HG03095 (cell line): ENCODE data around the gene NUB1.

Source experiments
- ATAC-seq: cut with Tn5 transposase; IDR thresholded peaks from one replicate; pipeline ENCODE4 v1.9.1; 2021; ENCODE audit warnings: moderate library complexity; ENCODE audit not compliant: unreplicated experiment

Gene NUB1

DNA sequence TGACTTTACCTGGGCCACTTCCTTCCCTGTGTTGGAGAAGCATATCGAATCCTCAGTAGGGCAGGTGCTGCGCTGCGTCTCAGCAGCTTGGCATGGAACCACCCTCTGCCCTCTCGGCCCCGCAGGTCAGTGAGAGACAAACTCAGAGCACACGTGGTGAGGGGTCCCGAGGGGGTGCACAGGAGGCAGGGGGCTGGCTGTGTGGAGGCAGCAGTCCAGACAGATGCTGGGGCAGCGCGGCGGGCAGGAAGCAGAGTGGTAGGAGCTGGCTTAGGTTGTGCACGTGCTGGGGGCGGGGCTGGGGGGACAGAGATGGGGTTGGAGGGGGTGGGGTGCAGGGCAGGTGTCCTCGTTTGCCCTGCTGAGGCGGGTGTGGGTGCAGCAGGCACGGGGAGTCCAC is 33.1 kb downstream of the NUB1 start:
- ATAC-seq = no peak

DNA sequence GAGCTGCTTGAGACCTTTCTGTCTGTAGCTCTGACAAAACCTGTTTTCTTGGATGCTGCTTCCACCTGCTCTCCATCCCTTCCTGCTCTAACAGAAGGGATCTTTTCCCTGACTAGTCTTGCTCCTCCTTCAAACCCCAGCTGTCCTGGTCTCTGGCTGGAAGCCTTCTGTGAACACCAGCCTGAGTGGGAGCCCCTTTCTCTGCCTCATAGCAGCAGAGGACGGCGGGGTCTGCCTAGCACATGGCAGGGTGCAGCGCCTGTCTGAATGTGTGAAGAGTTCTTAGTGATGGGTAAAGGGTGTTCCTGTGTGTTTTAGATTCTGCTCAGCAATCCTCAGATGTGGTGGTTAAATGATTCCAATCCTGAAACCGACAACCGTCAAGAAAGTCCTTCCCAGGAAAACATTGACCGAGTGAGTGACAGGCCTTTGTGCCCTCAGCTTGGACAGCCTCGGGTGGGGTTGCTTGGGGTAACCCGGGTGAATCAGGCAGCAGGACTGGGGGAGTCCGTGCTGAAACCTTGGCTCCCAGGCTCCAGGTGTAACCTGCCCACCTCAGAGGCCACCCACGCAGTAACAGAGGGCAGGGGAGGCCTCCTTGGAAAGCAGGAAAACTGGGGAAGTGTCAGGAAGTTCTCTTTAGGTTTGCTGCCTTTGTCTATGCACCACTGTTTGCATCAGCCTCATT is 34.1 kb downstream of the NUB1 start:
- ATAC-seq = no peak

DNA sequence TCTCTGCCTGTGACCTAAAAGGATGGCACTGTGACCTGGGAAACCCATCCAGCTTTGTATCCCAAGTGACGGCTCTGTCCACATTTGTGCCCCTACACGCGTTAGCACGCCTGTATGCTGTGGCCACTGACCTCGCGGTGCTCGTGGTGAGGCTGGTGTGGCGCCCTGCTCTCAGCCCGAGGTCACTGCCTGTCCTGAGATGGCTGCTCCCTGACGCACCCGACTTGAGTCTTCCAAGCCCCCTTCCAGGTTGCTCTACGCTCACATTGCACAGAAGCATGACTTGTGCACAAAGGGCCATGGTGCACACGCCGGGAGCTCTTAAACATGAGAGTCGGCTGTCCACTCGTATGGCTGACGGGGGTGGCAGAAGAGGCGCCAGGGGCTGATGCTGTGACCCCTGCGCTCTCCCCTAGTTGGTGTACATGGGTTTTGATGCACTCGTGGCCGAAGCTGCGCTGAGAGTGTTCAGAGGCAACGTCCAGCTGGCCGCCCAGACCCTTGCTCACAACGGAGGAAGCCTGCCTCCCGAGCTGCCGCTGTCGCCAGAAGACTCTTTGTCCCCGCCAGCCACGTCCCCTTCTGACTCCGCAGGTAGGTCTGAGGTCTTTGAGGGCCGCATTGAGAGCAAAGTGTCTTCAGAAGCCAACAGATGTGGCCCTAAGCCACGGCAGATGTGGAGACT is 34.7 kb downstream of the NUB1 start:
- no peak for ATAC-seq

DNA sequence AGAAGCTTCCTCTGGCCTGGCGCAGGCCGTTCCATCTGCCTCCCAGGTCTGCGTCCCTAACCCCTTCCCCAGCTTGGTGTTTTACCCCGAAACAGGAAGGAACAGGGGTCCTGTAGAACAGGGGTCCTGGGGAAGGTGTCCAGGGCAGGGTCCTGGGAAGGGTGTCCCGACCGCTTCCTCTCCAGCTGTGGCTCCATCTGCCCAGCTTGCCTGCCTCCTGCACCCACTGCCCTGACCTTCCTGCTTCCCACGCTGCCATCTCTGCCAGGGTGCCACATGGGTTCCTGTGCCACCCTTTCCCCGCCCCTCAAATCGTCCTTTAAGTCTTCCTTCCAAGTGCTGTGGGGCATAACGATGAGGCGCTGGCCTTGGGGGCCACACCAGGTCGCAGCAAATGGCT is 35.8 kb downstream of the NUB1 start:
- no peak for ATAC-seq

DNA sequence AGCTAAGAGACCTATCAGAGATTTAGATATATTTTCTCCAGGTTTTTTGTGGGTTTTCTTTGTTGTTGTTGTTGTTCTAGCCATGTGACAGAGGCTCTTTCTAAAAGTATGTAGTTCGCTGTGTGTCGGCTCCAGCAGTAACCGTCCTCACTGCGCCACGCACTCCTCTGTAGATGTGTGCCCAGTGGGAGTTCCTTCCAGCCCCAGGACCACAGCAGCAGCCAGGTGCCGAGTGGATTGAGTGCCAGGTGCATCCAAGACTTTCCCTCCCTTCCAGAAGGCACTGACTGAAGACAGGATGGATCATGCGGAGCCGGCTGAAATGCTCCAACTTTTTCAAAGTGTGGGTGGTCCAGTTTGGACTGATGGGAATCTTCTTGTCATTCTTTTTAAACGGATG is 36.4 kb downstream of the NUB1 start:
- ATAC-seq = no peak

DNA sequence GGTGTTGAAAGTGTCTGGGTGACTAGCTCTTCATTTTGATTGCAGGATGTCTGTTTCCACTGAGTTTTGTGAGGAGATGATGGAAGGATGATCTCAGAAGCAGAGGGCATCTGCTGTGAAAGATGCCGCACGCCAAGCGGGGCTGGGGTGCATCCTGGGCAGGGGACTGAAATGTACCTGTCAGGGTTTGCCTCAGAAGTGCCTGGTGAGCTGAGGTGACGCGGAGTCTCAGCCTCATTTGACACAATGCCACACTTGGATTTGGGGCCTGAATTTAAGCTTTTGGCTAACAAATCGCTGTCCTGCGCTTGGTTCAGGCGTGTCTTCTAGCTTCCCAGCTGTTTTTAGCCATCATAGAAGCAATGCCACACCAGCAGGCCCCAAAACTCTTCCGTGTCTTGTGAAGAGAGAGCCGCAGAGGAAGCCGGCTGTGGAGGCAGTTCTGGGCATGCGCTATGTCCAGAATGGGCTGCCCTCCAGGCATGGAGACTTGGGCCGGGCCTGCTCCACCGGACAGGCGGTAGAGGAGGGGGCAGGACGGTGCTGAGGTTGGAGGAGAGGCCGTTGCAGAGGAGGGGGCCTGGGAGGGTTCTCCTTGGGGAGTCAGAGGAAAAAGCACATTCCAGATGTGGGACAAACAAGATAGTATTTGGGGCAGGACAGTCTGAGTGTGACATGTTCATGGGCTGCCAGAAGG is 37.0 kb downstream of the NUB1 start:
- ATAC-seq = no peak

DNA sequence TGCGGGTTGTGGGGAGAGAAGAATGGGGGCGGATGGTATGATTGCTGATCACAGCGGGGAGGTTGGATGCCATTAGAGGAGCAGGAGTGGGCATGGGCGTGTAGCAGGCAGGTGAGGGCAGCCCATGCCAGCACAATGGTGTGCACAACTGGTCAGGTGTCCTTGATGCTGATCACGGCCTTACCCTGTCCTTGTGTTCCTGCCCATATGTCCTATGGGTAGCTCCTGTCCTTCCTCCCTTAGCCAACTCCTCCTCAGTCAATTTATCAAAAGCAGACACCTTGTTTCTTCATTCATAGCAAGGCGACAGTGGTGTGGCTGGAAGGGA is 37.5 kb downstream of the NUB1 start:
- ATAC-seq = no peak

DNA sequence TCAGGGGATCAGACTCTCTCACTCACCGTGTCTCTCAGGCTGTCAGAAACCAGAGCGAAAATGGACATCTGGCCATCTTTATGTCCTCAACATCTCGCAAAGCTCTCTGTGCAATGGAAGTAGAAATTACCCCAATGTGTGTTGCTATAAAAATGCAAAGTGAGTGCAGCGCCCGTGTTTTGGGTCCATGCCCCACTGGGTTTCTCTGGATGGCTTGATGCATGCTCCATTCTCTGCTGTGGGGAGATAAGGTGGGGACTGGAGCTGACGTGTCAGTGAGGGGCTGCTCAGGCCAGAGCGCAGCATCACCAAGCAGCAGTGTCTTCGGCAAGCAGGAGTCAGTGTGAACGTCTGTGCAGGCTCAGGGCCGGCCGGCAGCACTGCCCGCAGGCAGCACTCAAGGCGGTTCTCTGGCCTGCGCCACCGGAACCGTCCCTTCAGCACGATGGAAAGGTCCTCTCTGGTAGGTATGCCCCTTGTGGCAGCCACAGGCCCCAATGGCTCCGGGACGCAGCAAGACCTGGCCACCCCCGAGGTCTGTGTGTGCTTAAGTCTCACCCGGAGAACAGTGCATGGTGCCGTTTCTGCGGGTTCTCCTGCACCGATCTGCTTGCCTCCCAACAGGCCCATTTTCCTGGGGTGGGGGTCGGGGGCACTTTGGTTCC is 38.1 kb downstream of the NUB1 start:
- no peak for ATAC-seq

DNA sequence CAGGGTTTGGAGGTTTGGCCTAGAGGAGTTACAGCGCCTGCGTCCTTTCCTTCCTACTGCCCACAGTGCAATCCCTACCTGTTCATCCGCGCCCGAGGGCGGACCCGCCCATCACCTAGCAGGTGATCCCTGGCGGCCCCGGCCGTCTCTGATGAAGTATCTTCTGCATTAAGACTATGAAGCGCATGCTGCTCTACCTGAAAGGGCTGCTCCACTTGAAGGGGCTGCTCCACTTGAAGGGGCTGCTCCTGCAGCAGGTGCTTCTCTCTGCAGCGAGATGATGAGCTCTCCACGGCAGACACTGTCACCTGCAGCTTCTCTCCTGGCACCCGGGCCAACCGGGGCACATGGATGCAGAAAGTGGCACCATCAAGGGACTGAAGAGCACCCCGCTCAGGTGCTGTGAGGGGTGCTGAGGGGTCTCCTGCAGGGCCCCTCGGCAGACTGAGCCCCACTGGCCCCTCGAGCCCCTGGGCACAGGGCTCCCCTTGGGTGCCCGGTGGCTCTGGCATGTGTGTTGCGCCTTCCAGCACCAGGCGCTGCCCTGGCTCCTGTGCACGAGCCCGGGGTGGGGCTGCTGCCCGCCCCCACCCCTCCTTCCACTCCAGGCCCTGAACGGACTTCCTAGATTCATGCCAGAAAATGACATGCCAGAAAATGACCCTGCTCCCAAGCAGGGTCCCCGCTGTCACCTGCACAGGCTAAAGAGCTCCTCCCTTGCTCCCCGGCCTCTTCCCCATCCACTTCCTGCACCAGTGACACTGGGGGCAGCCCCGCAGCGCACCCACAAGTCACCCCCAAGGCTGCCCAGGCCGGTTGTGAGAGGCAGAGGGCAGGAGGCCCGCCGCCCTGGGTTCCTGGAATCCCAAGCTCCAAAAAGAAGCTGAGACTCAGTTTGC is 38.8 kb downstream of the NUB1 start:
- ATAC-seq = no peak

DNA sequence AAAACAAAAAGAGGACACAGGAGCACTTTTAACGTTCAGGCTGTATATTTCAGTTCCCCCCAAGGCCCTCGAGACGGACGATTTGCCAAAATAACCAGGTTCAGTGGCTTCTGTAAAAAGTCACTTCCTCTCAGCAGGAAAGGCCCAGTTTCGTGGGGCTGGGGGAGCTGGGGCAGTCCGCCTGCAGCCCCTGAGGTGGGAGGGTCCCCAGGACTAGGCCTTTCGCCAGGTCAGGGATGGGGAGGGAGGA is 39.4 kb downstream of the NUB1 start:
- no peak for ATAC-seq

DNA sequence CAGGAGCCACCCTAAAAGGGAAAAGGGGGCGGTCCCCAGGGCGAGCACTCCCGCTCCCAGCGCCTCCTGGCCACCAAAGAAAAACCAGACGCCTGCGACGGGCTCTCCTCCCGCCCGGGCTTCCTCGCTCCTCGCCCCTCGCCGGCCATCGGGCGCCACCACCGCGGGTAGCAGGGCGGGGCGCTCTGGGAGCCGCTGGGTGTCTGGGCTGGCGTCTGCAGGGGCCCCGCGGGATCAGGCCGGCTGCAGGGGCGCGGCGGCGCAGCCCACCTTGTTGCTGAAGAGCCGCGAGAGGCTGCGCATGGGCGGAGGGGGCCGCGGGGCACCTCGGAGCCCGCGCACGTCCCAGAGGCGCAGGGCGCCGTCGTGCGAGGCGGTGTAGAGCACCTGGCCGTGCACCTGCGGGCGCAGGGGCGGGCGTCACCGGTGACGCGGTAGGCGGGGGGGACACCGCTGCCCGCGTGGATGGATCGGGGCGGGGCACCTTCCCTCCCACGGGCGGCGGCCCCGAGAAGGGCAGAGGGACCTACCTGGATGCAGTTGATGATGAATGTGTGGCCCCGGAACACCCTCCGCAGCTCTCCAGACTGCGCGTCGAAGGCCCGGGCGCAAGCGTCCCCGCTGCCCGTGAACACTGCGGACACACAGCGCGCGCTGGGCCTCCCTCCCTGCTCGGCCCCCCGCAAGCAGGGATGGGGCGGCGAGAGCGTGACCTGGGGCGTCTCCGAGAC is 39.9 kb downstream of the NUB1 start:
- no peak for ATAC-seq

DNA sequence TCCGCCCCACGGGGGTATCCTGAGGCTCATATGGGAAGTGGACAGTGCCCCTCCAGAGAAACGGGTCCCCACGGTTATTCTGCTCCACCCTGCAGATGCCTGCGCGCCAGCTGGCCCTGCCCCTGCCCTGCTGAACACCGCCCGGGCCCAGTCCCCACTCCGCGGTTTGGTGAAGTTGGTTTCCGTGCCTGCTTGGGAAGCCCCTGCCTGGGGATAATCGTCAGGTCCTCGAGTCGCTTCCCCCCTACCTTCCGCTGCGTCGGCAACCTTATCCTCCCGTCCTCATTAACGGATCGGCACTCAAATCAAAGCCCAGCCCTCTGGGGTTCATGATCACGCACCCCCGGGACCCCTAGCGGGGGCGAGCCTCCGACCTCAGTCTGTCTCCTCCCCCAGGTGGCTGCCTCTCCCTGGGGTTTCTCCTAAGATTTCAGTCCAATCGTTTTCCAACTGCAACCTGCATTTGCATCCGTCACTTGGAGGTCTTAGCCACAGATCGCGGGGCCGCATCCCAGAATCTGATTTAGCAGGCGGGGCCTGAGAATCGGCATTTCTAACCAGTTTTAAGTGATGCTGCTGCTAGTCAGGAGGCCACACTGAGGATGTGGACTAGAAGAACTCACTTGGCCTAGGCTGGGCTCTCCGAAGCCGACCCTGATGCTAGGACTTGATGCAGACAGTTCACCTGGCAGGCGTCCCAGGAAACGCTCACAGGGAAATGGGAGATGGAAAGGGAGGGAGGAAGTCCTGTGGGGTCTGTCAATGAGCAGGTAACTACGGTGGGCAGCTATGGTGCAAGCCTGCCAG is 40.7 kb downstream of the NUB1 start:
- ATAC-seq = no peak

DNA sequence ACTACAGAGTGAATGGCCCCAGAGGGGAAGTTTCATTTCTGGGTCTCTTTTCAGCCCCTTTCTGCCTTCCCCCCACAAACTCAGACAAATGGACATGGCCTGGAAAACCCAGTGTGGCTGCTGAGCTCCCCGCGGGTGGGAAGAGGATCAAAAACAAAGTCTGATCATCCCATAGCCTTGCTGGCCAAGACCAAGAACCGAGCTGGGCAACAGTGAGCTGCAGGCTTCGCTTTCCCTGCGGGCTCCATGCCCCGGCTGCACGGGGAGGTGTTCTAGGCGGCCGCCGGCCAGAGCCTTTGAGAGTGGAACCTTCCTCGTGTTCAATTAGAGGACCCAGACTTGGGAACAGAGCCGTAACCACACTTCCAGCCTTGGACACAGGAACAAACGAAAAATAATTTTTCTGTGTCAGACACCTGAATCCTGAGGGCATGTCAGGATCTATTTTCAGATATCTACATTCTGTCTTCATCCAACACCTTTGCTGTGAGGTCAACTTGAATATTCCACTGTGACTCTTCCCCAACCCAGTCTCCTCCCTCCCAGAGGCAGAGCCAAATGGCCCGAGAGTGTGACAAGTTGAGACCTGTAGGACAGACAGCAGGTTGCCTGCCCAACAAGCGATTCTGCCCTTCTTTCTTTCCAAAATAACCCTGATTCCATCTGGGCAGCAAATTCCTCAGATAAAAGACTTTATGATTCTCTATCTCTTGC is 42.2 kb downstream of the NUB1 start:
- ATAC-seq = no peak

DNA sequence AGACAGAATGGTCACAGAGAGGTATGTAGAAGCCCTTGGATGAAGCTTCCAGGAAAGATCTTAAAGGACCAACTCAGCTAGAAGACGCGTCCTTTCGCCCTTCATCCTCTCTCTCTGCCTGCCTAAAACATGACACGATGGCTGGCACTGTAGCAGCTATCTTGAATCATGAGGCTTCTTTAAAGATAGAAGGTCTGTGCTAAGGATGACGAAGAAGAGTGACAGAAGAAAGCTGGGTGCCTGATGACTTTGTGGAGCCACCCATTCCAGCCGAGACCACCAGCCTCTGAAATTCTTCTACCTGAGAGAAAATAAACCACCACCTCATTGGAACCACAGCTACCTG is 42.7 kb downstream of the NUB1 start:
- no peak for ATAC-seq

DNA sequence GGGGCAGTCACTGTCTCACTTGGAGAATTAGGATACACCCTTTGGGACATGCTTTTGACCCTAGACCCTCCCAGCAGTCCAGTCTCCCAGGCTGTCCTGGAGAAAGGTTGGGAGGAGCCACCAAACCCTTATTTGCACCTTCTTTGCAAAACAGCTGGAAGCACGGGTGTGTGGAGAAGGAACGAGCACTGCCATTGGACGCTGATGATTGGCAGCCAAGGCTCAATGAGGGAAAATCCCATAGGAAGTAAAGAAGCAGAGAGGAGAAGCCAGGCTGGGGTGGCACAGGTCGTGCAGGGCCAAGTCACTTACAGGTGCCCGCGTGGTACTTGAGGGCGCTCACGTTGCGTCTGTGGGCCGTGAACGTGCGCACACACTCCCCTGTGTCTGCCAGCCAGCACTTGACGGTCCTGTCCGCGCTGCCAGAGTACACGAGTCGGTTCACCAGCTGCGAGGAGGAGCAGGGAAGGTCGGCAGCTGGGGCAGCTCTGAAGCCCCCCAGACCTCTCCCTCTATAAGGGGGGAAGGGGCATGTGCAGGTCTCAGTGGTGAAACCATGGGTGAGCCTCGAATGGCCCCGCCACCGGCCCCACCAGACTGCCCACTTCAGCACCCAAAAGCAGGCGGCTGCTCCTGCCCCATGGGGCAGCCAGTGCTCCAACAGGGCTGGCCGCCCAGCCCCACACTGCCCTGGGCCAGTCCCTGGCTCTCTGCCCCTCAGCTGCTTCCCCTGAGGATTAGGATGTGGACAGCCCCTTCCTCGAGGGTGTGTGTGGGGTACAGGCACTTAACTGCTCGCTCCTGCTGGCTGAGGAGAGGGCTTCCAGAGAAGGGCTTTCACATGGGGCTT is 43.4 kb downstream of the NUB1 start:
- ATAC-seq = no peak

DNA sequence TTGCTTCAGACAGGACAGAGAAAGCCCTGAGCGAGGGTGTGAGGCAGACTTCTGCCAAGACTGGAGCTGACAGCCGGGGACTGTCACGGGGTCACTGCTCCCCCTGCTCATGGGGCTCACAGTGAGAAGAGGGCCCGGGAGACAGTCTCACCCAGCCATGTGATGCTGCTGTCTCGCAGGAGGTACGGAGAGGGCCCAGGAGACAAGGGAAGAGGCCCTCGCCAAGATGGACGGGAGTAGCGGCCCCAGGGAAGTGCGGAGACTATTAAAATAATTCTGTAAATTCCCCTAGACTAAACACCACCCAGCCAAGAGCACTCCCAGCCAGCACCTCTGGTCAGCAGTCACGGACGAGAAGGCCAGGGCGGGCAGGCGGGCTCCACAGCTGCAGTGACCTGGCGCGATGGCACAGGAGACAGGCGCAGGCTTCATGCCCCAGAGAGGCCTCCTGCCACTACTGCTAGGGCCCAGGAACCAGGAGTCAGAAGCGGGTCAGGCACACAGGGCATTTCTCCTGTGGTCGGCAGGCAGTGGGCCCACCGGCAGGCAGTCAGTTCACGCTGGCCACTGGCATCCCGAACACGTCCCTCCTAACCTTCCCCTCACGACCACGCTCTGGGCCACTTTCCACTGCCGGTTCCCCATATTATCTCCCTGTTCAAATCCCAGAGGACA is 44.2 kb downstream of the NUB1 start:
- ATAC-seq = no peak

DNA sequence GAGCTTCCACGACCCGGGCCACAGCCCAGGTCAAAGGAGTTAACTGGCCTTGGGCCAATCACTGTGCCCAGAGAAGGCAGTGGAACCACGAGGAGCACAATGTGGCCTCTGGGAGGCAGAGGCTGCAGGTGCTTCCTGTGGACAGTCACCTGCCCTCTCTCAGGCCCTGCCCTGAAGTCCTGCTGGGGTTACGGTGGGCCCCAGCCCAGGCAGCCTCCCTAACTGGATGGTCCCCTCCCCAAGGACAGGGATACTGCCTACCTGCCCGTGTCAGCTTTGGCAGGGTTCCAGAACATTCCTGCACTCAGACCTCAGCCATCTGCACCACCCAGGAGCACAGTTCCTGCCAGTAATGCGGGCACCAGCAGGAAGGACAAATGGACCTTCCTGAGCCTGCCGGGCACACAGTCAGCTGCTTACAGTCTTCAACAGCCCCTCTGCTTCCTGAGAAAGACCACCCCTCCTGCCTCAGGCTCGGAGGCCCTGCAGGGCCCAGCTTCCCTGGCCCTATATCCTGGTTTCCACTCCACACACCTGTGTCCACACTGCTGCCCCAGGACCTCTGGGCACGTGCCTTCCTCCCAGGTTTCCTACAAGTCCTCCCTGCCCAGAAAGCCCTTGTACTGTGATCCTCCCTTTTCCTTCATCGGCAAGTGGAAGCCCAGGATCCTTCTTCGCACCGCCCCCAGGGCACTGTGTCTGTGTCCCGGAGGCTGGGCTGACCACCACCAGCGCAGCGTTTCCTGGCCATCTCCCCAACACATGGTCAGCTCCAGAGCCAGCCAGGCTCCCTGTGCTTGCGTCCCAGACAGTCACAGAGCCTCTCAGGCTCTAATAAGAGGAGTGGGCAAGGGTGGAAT is 44.9 kb downstream of the NUB1 start:
- no peak for ATAC-seq
